Mesendoderm (in vitro differentiated cells): ENCODE results near the gene ZNF25.
"Not testable (repeated sequence)": the region's sequence is repeated elsewhere in the genome, so short reads cannot be mapped to it uniquely, and the experiment has no call there.

Experiments
- DNase-seq: peaks from one replicate; pipeline ENCODE4 v3.0.0; 2013
- H2AK5ac ChIP-seq: 2 replicates; pipeline ENCODE4 v1.6.1; 2013; ENCODE audit warnings: low read length, inconsistent platforms
- H2BK120ac ChIP-seq: 2 replicates; pipeline ENCODE4 v1.6.1; 2013; ENCODE audit warnings: low read depth, mild to moderate bottlenecking, low read length, moderate library complexity, mixed read lengths
- H2BK15ac ChIP-seq: replicated peaks from 2 replicates; pipeline ENCODE4 v1.6.1; 2013; ENCODE audit warnings: low read depth, mild to moderate bottlenecking, moderate library complexity
- H2BK5ac ChIP-seq: 2 replicates; pipeline ENCODE4 v1.6.1; 2013; ENCODE audit warnings: low read length, inconsistent platforms
- H3K18ac ChIP-seq: 2 replicates; pipeline ENCODE4 v1.6.1; 2013; ENCODE audit warnings: mild to moderate bottlenecking, low read length, mixed read lengths
- H3K23ac ChIP-seq: one replicate; pipeline ENCODE4 v1.6.1; 2013; ENCODE audit warnings: low read length
- H3K27ac ChIP-seq: 2 replicates; pipeline ENCODE4 v1.5.1; 2013; ENCODE audit warnings: low read depth, mild to moderate bottlenecking, inconsistent platforms, low read length, moderate library complexity
- H3K27me3 ChIP-seq: 2 replicates; pipeline ENCODE4 v1.6.1; 2013; ENCODE audit warnings: low read length, control low read depth, mild to moderate bottlenecking, inconsistent platforms; ENCODE audit not compliant: insufficient read depth, poor library complexity
- H3K36me3 ChIP-seq: 2 replicates; pipeline ENCODE4 v1.6.1; 2013; ENCODE audit warnings: low read length, inconsistent platforms; ENCODE audit not compliant: control insufficient read depth, insufficient read depth
- H3K4ac ChIP-seq: one replicate; pipeline ENCODE4 v1.6.1; 2013; ENCODE audit warnings: low read depth, mild to moderate bottlenecking, low read length, moderate library complexity
- H3K4me1 ChIP-seq: 2 replicates; pipeline ENCODE4 v1.6.1; 2013; ENCODE audit warnings: low read depth, low read length, inconsistent platforms; ENCODE audit not compliant: control insufficient read depth
- H3K4me2 ChIP-seq: 2 replicates; pipeline ENCODE4 v1.6.1; 2013; ENCODE audit warnings: low read length
- H3K4me3 ChIP-seq: 2 replicates; pipeline ENCODE4 v1.5.1; 2013; ENCODE audit warnings: mild to moderate bottlenecking, low read length
- H3K56ac ChIP-seq: one replicate; pipeline ENCODE4 v1.6.1; 2013; ENCODE audit warnings: low read length
- H3K79me1 ChIP-seq: 2 replicates; pipeline ENCODE4 v1.6.1; 2013; ENCODE audit warnings: low read length, inconsistent platforms
- H3K79me2 ChIP-seq: 2 replicates; pipeline ENCODE4 v1.6.1; 2013; ENCODE audit warnings: mild to moderate bottlenecking, low read length; ENCODE audit not compliant: control insufficient read depth, insufficient read depth
- H3K9ac ChIP-seq: 2 replicates; pipeline ENCODE4 v1.6.1; 2013; ENCODE audit warnings: low read length, inconsistent platforms
- H4K5ac ChIP-seq: one replicate; pipeline ENCODE4 v1.6.1; 2013; ENCODE audit warnings: low read length
- H4K8ac ChIP-seq: one replicate; pipeline ENCODE4 v1.6.1; 2013; ENCODE audit warnings: low read depth, mild to moderate bottlenecking, control low read depth, low read length, moderate library complexity
- WGBS: extraction: QIAGEN DNeasy Blood & Tissue Kit; methylation state at CpG from one replicate; pipeline ENCODE4 v1.1.7; 2013; ENCODE audit warnings: low lambda C conversion rate, missing lambda C conversion rate; ENCODE audit not compliant: insufficient coverage; ENCODE audit errors: extremely low coverage; 5-methylcytosine and 5-hydroxymethylcytosine counted together

ZNF25 gene

DNA sequence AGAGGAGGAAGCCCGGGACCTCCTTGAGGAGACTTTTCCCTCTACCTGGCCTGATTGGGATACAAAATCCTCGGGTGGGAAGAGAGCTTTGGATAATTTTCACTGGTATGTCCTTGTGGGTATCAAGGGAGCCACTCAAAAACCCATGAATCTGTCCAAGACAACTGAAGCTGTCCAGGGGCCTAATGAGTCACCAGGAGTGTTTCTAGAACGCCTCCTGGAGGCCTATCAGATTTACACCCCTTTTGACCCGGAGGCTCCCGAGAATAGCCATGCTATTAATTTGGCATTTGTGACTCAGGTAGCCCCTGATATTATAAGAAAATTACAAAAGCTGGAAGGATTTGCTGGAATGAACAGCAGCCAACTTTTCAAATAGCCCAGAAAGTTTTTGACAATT, 38.6 kb downstream of the ZNF25 start:
- H3K27me3 ChIP-seq: no peaks in the 10 kb centered on the region

DNA sequence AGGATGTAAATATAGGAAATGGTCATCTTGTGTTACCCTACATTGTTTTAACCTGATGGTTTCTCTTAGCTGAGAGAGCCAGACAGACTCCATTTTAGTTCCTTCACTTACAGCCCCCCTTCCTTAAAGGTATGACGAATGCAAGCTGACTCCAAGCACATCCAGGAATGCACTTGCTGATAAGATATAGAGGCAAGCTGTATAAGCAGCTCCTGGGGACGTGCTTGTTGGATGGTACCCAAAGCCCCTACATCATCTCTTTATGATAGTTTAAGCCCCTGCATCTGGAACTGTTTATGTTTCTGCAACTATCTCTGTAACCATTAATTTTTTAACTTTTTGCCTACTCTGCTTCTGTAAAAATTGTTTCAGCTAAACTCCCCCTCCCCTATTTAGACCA, 41.7 kb downstream of the ZNF25 start:
- no peak for DNase-seq
- H3K18ac ChIP-seq: no peak overlapping the region
- H3K4me1 ChIP-seq: no peaks in the 10 kb centered on the region
- no peak overlapping the region for H3K4ac ChIP-seq
- H3K27me3 ChIP-seq: no peaks in the 10 kb centered on the region
- H3K79me1 ChIP-seq: no peaks in the 10 kb centered on the region
- H2BK120ac ChIP-seq: no peak overlapping the region
- H2AK5ac ChIP-seq: no peak overlapping the region
- H3K23ac ChIP-seq: no peak overlapping the region
- no peak overlapping the region for H3K9ac ChIP-seq
- no peak overlapping the region for H3K56ac ChIP-seq
- no peak overlapping the region for H2BK15ac ChIP-seq
- no peak overlapping the region for H3K27ac ChIP-seq
- no peaks in the 10 kb centered on the region for H3K79me2 ChIP-seq
- H3K36me3 ChIP-seq: no peaks in the 10 kb centered on the region
- H4K5ac ChIP-seq: no peak overlapping the region
- no peak overlapping the region for H2BK5ac ChIP-seq
- H3K4me3 ChIP-seq: no peak overlapping the region
- WGBS: no CpG with 5 or more reads among the region's 2 CpGs
- no peak overlapping the region for H3K4me2 ChIP-seq
- H4K8ac ChIP-seq: no peak overlapping the region

More for the DNA sequence above, 38.6 kb downstream of the ZNF25 start:
- H3K4me3 ChIP-seq: no peak overlapping the region
- H3K4me2 ChIP-seq: no peak overlapping the region
- no peak overlapping the region for H3K18ac ChIP-seq
- H3K23ac ChIP-seq: no peak overlapping the region
- no peak overlapping the region for H2AK5ac ChIP-seq
- H2BK5ac ChIP-seq: no peak overlapping the region
- H3K79me2 ChIP-seq: no peaks in the 10 kb centered on the region
- H3K56ac ChIP-seq: no peak overlapping the region
- no peak overlapping the region for H3K9ac ChIP-seq
- no CpG with 5 or more reads among the region's 5 CpGs for WGBS
- H3K4me1 ChIP-seq: no peaks in the 10 kb centered on the region
- H3K4ac ChIP-seq: no peak overlapping the region
- no peaks in the 10 kb centered on the region for H3K79me1 ChIP-seq
- H3K36me3 ChIP-seq: no peaks in the 10 kb centered on the region
- H4K8ac ChIP-seq: no peak overlapping the region
- no peak overlapping the region for H2BK120ac ChIP-seq
- H2BK15ac ChIP-seq: no peak overlapping the region
- DNase-seq: no peak
- H3K27ac ChIP-seq: no peak overlapping the region
- H4K5ac ChIP-seq: no peak overlapping the region

DNA sequence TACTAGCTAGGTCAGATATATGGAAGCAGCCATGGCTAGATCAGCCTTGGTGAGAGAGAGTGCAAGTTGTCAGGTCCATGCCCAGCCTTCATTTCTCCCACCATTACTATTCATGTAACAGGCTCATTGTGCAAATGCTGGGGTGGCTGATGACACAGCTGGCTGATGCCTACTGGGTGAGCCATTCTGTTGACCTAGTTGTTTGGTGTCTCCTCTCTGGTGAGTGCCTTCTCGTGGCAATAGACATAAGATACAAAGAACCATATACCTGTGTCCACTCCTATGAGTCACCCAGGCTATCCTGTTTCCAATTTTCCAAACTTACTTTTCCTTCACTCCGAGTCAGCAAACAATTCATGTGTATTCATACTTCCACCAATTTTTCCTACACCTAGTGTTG, 46.0 kb downstream of the ZNF25 start:
- Histone ChIP-seq H3K23ac (no peak overlapping the region), H3K4me2 (no peak overlapping the region), H3K27ac (no peak overlapping the region), H3K79me1 (no peaks in the 10 kb centered on the region), H3K79me2 (no peaks in the 10 kb centered on the region), H2BK5ac (no peak overlapping the region), H3K9ac (no peak overlapping the region), H2BK120ac (no peak overlapping the region), H3K56ac (no peak overlapping the region), H3K4me3 (no peak overlapping the region), H3K4ac (no peak overlapping the region), H3K27me3 (no peaks in the 10 kb centered on the region), H3K36me3 (no peaks in the 10 kb centered on the region), H4K5ac (no peak overlapping the region), H4K8ac (no peak overlapping the region), H2BK15ac (no peak overlapping the region), H3K18ac (no peak overlapping the region), H3K4me1 (no peaks in the 10 kb centered on the region), H2AK5ac (no peak overlapping the region)
- no CpG with 5 or more reads among the region's 2 CpGs for WGBS
- no peak for DNase-seq

GRCh38 chr10:37908165-37908564, 68.3 kb downstream of the ZNF25 start:
- not testable (repeated sequence) for H4K8ac ChIP-seq, H3K4me2 ChIP-seq, H3K4me3 ChIP-seq, H3K79me1 ChIP-seq, H3K23ac ChIP-seq, H3K4ac ChIP-seq, H2AK5ac ChIP-seq, H3K36me3 ChIP-seq, H3K9ac ChIP-seq, H3K79me2 ChIP-seq, H3K56ac ChIP-seq, DNase-seq, H3K27ac ChIP-seq, H2BK15ac ChIP-seq, H2BK120ac ChIP-seq, H3K18ac ChIP-seq, H3K4me1 ChIP-seq, H3K27me3 ChIP-seq, H2BK5ac ChIP-seq, H4K5ac ChIP-seq
- WGBS: no CpG with 5 or more reads among the region's 7 CpGs

DNA sequence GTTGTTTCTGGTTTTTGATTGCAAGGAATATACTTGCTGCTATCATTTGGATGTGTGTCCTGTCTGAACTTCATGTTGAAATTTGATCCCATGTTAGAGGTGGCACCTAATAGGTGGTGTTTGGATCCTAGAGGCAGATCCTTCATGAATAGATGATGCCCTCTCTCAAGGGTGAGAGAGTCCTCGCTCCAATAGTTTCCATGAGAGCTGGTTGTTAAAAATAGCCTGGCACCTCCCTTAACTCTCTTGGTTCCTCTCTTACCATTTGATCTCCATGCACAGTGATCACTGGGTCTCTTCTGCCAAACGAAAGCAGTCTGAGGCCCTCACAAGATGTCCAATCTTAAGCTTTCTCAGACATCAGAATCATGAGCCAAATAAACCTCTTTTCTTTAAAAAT, 70.1 kb downstream of the ZNF25 start:
- H2AK5ac ChIP-seq: no peak overlapping the region
- H3K27me3 ChIP-seq: no peaks in the 10 kb centered on the region
- H3K79me2 ChIP-seq: no peaks in the 10 kb centered on the region
- H2BK5ac ChIP-seq: no peak overlapping the region
- H3K27ac ChIP-seq: no peak overlapping the region
- H3K79me1 ChIP-seq: no peaks in the 10 kb centered on the region
- H3K4ac ChIP-seq: no peak overlapping the region
- H3K36me3 ChIP-seq: no peaks in the 10 kb centered on the region
- no peak overlapping the region for H3K23ac ChIP-seq
- H2BK15ac ChIP-seq: no peak overlapping the region
- WGBS: no CpG with 5 or more reads among the region's 2 CpGs
- no peak overlapping the region for H2BK120ac ChIP-seq
- no peak overlapping the region for H3K9ac ChIP-seq
- DNase-seq: no peak
- no peak overlapping the region for H4K5ac ChIP-seq
- H3K4me3 ChIP-seq: no peak overlapping the region
- H3K4me1 ChIP-seq: no peaks in the 10 kb centered on the region
- no peak overlapping the region for H3K18ac ChIP-seq
- H4K8ac ChIP-seq: no peak overlapping the region
- H3K4me2 ChIP-seq: no peak overlapping the region
- H3K56ac ChIP-seq: no peak overlapping the region
